ENCODE measurements around the gene GGT6. TPM values are rescaled to one million over a fixed set of nuclear protein-coding genes. Genes with fewer than 3 reads are reported as not detected.
A peak's percentile ranks its signal among the peaks of the same experiment; 100 is the strongest.

GGT6 gene
- total RNA-seq, 4 donors from 2014 or later: 64.6 to 187 (median 134) TPM

GRCh38 chr17:4565209-4566141 is 5.1 kb upstream of the GGT6 start:
- no peak for DNase-seq (ENCODE audit: low spot score in 2 of 2)
- Histone ChIP-seq H3K27me3 (no peaks in the 10 kb centered on the region), H3K4me1 (peaks cover 18% of the 10 kb centered on the region), H3K36me3 (no peaks in the 10 kb centered on the region), H3K27ac (no peak overlapping the region), H3K4me3 (no peak overlapping the region), H3K9me3 (no peaks in the 10 kb centered on the region)
- no peak for TF ChIP-seq POLR2AphosphoS5 (IDR thresholded peaks at IDR 0.05)
- no peak for TF ChIP-seq POLR2A (IDR thresholded peaks at IDR 0.05)
- no peak for TF ChIP-seq EP300 (IDR thresholded peaks at IDR 0.05)
- TF ChIP-seq CTCF (IDR thresholded peaks at IDR 0.05): peak; percentile 50 to 83
- 30% methylated on average over 16 of the region's 16 CpGs for WGBS

GRCh38 chr17:4562015-4562969 is 1.9 kb upstream of the GGT6 start:
- TF ChIP-seq CTCF (IDR thresholded peaks at IDR 0.05) (no peak), POLR2AphosphoS5 (IDR thresholded peaks at IDR 0.05) (no peak), POLR2A (IDR thresholded peaks at IDR 0.05) (no peak)
- 55% methylated on average over 8 of the region's 8 CpGs for WGBS

GRCh38 chr17:4560837-4561256 is 470 bp upstream of the GGT6 start:
- Histone ChIP-seq H3K4me1 (peaks cover 42% of the 10 kb centered on the region), H3K36me3 (no peaks in the 10 kb centered on the region), H3K27me3 (no peaks in the 10 kb centered on the region), H3K9me3 (no peaks in the 10 kb centered on the region), H3K4me3 (peak overlapping the region; percentile 32), H3K27ac (peak overlapping the region; percentile 50)
- 56% methylated on average over 7 of the region's 11 CpGs for WGBS
- TF ChIP-seq CTCF (IDR thresholded peaks at IDR 0.05): no peak
- TF ChIP-seq EP300 (IDR thresholded peaks at IDR 0.05): no peak
- TF ChIP-seq POLR2AphosphoS5 (IDR thresholded peaks at IDR 0.05): no peak
- TF ChIP-seq POLR2A (IDR thresholded peaks at IDR 0.05): no peak
- no peak for DNase-seq (ENCODE audit: low spot score in 2 of 2)

More at GRCh38 chr17:4562015-4562969, 1.9 kb upstream of the GGT6 start:
- Histone ChIP-seq H3K4me3 (no peak overlapping the region), H3K4me1 (peaks cover 38% of the 10 kb centered on the region), H3K9me3 (no peaks in the 10 kb centered on the region), H3K36me3 (no peaks in the 10 kb centered on the region), H3K27me3 (no peaks in the 10 kb centered on the region), H3K27ac (no peak overlapping the region)
- no peak for DNase-seq (ENCODE audit: low spot score in 2 of 2)

GRCh38 chr17:4559966-4560365 is 411 bp downstream of the GGT6 start:
- no peaks in the 10 kb centered on the region for H3K36me3 ChIP-seq
- TF ChIP-seq CTCF (IDR thresholded peaks at IDR 0.05) (no peak), POLR2AphosphoS5 (IDR thresholded peaks at IDR 0.05) (no peak), POLR2A (IDR thresholded peaks at IDR 0.05) (no peak), EP300 (IDR thresholded peaks at IDR 0.05) (no peak)
- 81% methylated on average over 3 of the region's 5 CpGs for WGBS
- peak overlapping the region; percentile 50 for H3K27ac ChIP-seq
- H3K9me3 ChIP-seq: no peaks in the 10 kb centered on the region
- no peaks in the 10 kb centered on the region for H3K27me3 ChIP-seq
- H3K4me1 ChIP-seq: peaks cover 42% of the 10 kb centered on the region
- H3K4me3 ChIP-seq: peak overlapping the region; percentile 32
- no peak for DNase-seq (ENCODE audit: low spot score in 2 of 2)
